Endodermal cell (in vitro differentiated cells): ENCODE measurements around the gene DDX51. TPM values are rescaled to one million over a fixed set of nuclear protein-coding genes. Genes with fewer than 3 reads are reported as not detected.

ENCODE experiments used
- DNase-seq: peaks from one replicate; pipeline ENCODE4 v3.0.0-alpha.2; 2017
- H3K27ac ChIP-seq: 2 replicates; pipeline ENCODE4 v1.5.1; 2013; ENCODE audit warnings: mild to moderate bottlenecking, low read depth, low read length, moderate library complexity
- H3K27me3 ChIP-seq: 2 replicates; pipeline ENCODE4 v1.6.1; 2013; ENCODE audit warnings: mild to moderate bottlenecking, low read length, moderate library complexity; ENCODE audit not compliant: insufficient read depth, control insufficient read depth, poor library complexity, severe bottlenecking
- H3K36me3 ChIP-seq: 2 replicates; pipeline ENCODE4 v1.7.0; 2013; ENCODE audit warnings: mild to moderate bottlenecking, low read length, moderate library complexity; ENCODE audit not compliant: control insufficient read depth, insufficient read depth
- H3K4me1 ChIP-seq: one replicate; pipeline ENCODE4 v1.7.0; 2013; ENCODE audit warnings: low read length; ENCODE audit not compliant: control insufficient read depth, insufficient read depth
- H3K4me3 ChIP-seq: 2 replicates; pipeline ENCODE4 v1.5.1; 2013; ENCODE audit warnings: mild to moderate bottlenecking, low read length, moderate library complexity
- H3K9ac ChIP-seq: 2 replicates; pipeline ENCODE4 v1.6.1; 2013; ENCODE audit warnings: mild to moderate bottlenecking, low read length, moderate library complexity; ENCODE audit not compliant: poor library complexity, severe bottlenecking; ENCODE audit errors: extremely low read depth
- H3K9me3 ChIP-seq: 2 replicates; pipeline ENCODE4 v1.6.1; 2013; ENCODE audit warnings: mild to moderate bottlenecking, low read length, moderate library complexity; ENCODE audit not compliant: control insufficient read depth
- H3K27ac Mint-ChIP-seq: 2 replicates; pipeline ENCODE4 v1.8.0; 2020; ENCODE audit warnings: mixed read lengths
- H3K27me3 Mint-ChIP-seq: 2 replicates; pipeline ENCODE4 v1.8.0; 2021; ENCODE audit warnings: mild to moderate bottlenecking, mixed read lengths; ENCODE audit not compliant: insufficient read depth
- H3K36me3 Mint-ChIP-seq: 2 replicates; pipeline ENCODE4 v1.8.0; 2020; ENCODE audit warnings: low read depth, mixed read lengths
- H3K4me1 Mint-ChIP-seq: 2 replicates; pipeline ENCODE4 v1.8.0; 2020; ENCODE audit warnings: mixed read lengths
- H3K4me3 Mint-ChIP-seq: 2 replicates; pipeline ENCODE4 v1.8.0; 2020; ENCODE audit warnings: mild to moderate bottlenecking, moderate library complexity, mixed read lengths
- H3K9me3 Mint-ChIP-seq: 2 replicates; pipeline ENCODE4 v1.8.0; 2020; ENCODE audit warnings: mild to moderate bottlenecking, mixed read lengths
- WGBS, 2 experiments: methylation state at CpG; one replicate each; pipeline versions ENCODE4 v1.1.5 to v1.1.7; 2013; ENCODE audit warnings: missing lambda C conversion rate in 2 of 2, mixed read lengths in 1 of 2; ENCODE audit not compliant: insufficient coverage in 1 of 2, insufficient read length in 1 of 2; 5-methylcytosine and 5-hydroxymethylcytosine counted together
- total RNA-seq, 2 donors: library from RNA; stranded (reverse); fragmentation: NEBNext Ultra II Directional in 1 of 2; extraction: Animal tissue kit (Norgen Biotek cat#: 25700) in 1 of 2; gene quantifications; 2 replicates in 1 of 2; 3 replicates in 1 of 2; pipeline ENCODE4 v1.2.1, GENCODE V29; 2021
- TF ChIP-seq, protein P1 (sequence below): fragments of 200-600 bp; sonication (generic); conservative IDR thresholded peaks from 2 replicates; pipeline ENCODE4 v1.5.0; 2021; ENCODE audit warnings: antibody characterized with exemption, mild to moderate bottlenecking

Gene DDX51
- total RNA-seq, 2 donors from 2014 or later, result 31.5 to 33.8 TPM

GRCh38 chr12:132180648-132181546, 36.8 kb upstream of the DDX51 start:
- Histone ChIP-seq H3K4me1 (no peaks in the 10 kb centered on the region), H3K9ac (no peak overlapping the region), H3K9me3 (no peaks in the 10 kb centered on the region), H3K27ac (no peak overlapping the region), H3K4me3 (no peak overlapping the region), H3K36me3 (no peaks in the 10 kb centered on the region), H3K27me3 (no peaks in the 10 kb centered on the region)
- H3K27ac Mint-ChIP-seq, result no peak overlapping the region
- H3K4me1 Mint-ChIP-seq, result no peaks in the 10 kb centered on the region
- TF ChIP-seq, protein P1, sequence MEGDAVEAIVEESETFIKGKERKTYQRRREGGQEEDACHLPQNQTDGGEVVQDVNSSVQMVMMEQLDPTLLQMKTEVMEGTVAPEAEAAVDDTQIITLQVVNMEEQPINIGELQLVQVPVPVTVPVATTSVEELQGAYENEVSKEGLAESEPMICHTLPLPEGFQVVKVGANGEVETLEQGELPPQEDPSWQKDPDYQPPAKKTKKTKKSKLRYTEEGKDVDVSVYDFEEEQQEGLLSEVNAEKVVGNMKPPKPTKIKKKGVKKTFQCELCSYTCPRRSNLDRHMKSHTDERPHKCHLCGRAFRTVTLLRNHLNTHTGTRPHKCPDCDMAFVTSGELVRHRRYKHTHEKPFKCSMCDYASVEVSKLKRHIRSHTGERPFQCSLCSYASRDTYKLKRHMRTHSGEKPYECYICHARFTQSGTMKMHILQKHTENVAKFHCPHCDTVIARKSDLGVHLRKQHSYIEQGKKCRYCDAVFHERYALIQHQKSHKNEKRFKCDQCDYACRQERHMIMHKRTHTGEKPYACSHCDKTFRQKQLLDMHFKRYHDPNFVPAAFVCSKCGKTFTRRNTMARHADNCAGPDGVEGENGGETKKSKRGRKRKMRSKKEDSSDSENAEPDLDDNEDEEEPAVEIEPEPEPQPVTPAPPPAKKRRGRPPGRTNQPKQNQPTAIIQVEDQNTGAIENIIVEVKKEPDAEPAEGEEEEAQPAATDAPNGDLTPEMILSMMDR, result no peak
- no peaks in the 10 kb centered on the region for H3K36me3 Mint-ChIP-seq
- 73 to 83% methylated on average over 13 to 30 of the region's 30 CpGs for WGBS, 2 experiments
- H3K4me3 Mint-ChIP-seq, result no peak overlapping the region
- peaks cover 66% of the 10 kb centered on the region for H3K27me3 Mint-ChIP-seq
- peaks cover 3% of the 10 kb centered on the region for H3K9me3 Mint-ChIP-seq
- no peak for DNase-seq

DNA sequence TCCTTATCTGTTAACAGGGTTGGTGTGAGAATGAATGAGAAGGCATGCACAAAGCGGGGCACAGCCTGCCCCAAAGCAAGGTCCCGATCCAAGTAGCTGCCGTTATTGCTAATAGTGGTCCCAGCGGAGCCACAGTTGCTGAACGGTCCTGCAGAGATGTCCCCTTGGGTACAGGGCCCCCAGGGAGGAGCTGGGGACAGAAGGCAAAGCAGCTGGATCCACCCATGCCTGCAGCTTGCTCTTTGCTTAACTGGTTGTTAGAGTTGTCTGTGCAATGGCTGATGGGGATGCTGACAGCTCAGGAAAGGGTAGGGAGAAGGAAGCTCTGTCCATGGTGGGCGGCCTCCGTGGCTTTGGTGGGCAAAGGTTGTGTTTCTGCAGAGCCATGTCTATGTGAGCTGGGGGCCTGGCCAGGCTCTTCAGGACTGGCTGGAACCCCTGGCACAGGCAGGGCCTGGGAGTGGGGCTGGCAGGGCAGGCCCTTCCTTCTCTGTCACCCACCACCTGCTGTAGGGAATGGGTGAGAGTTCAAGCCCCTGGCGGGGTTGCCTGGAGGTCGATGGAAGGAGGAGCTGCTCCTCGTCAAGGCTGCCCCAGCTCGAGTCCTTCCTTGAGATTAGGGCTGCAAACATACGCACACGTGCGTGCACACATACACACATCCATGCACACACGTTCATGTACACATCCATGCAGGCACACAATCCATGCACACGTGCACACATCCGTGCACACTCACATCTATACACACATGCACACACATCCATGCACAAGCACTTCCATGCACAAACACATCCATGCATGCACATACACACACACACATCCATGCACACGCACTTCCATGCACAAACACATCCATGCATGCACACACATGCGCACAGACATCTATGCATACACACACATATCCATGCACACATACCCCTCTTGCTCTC, 35.6 kb upstream of the DDX51 start:
- 76 to 83% methylated on average over 8 to 19 of the region's 19 CpGs for WGBS, 2 experiments
- no peak overlapping the region for H3K4me3 Mint-ChIP-seq
- H3K27me3 Mint-ChIP-seq, result peaks cover 56% of the 10 kb centered on the region
- Histone ChIP-seq H3K9ac (no peak overlapping the region), H3K27ac (no peak overlapping the region), H3K27me3 (no peaks in the 10 kb centered on the region), H3K36me3 (no peaks in the 10 kb centered on the region), H3K4me1 (no peaks in the 10 kb centered on the region), H3K4me3 (no peak overlapping the region), H3K9me3 (no peaks in the 10 kb centered on the region)
- H3K4me1 Mint-ChIP-seq, result peaks cover 2% of the 10 kb centered on the region
- H3K27ac Mint-ChIP-seq, result no peak overlapping the region
- DNase-seq, result no peak
- TF ChIP-seq, protein P1, result no peak
- H3K9me3 Mint-ChIP-seq, result peaks cover 3% of the 10 kb centered on the region
- no peaks in the 10 kb centered on the region for H3K36me3 Mint-ChIP-seq

DNA sequence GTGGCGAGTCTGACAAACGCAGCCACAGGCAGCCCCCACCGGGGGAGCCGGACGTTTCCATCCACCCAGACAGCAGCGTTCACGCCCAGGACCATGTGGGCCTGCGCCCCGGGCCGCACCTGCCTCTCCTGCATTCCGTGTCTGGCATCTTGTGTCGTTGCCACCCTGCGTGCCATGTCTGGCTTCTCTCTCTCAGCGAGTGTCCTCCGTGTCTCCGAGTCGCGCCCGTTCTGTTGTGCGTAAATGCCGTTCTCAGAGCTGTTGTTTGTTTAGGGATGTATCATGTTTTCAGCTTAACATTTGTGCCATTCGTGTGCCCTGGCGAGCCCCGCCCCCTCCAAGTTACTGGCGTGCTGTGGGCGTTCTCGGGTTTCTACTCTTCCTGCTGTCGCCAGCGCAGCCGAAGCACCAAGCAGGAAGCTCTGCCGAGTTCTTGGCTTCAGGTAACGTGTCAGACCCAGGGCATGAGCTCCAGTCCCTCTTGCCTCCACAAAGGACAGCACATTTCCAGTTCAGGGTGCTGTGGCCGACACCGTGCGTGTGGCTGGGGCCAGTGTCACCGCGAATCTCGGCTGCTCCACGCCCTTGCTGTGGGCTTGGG, 34.8 kb upstream of the DDX51 start:
- Mint-ChIP-seq H3K4me3 (no peak overlapping the region), H3K36me3 (no peaks in the 10 kb centered on the region), H3K27me3 (peaks cover 54% of the 10 kb centered on the region), H3K4me1 (peaks cover 5% of the 10 kb centered on the region), H3K9me3 (peaks cover 3% of the 10 kb centered on the region), H3K27ac (no peak overlapping the region)
- WGBS, 2 experiments, result 66 to 79% methylated on average over 25 to 39 of the region's 39 CpGs
- H3K27ac ChIP-seq, result no peak overlapping the region
- H3K27me3 ChIP-seq, result no peaks in the 10 kb centered on the region
- H3K4me1 ChIP-seq, result no peaks in the 10 kb centered on the region
- no peak overlapping the region for H3K4me3 ChIP-seq
- H3K9ac ChIP-seq, result no peak overlapping the region
- no peaks in the 10 kb centered on the region for H3K9me3 ChIP-seq
- TF ChIP-seq, protein P1, result no peak
- no peak for DNase-seq
- H3K36me3 ChIP-seq, result no peaks in the 10 kb centered on the region
